Uterus (tissue), 2 donors: Measurements from ENCODE around the gene ACSM3.

ENCODE experiments used
- CTCF ChIP-seq, 4 experiments: fragments of 200-600 bp in 2 of 4; fragments of 450-650 bp in 2 of 4; sonication (generic) in 2 of 4; IDR thresholded peaks; one replicate each; pipeline ENCODE4 v1.5.1; 2016 to 2019; ENCODE audit warnings: antibody characterized with exemption in 4 of 4, mild to moderate bottlenecking in 2 of 4, moderate library complexity in 1 of 4
- POLR2A ChIP-seq, 2 donors: fragments of 450-650 bp; IDR thresholded peaks; one replicate each; pipeline ENCODE4 v1.6.1; 2016; ENCODE audit warnings: antibody characterized with exemption in 2 of 2, mild to moderate bottlenecking in 1 of 2, moderate library complexity in 1 of 2

- TF ChIP-seq CTCF (IDR thresholded peaks at IDR 0.05) (no peak), POLR2A (IDR thresholded peaks at IDR 0.05) (no peak)
These were observed 39.4 kb downstream of the ACSM3 start for GRCh38 chr16:20803192-20803560.
